A673 (cell line): ENCODE measurements around the gene GAS7.

Experiments used
- CTCF ChIP-seq: fragments of 300-800, 200-600 bp; sonication (generic); conservative IDR thresholded peaks from 2 replicates; pipeline ENCODE4 v1.5.1; 2017; ENCODE audit warnings: low read depth, mild to moderate bottlenecking, antibody characterized with exemption, low read length, moderate library complexity, mixed read lengths
- EZH2 ChIP-seq: fragments of 200-600 bp; sonication (generic); IDR thresholded peaks from 2 replicates; pipeline ENCODE4 v1.6.1; 2017; ENCODE audit warnings: borderline replicate concordance, low read depth, mild to moderate bottlenecking, mixed read lengths, antibody characterized with exemption, low read length; ENCODE audit not compliant: poor library complexity, severe bottlenecking

- TF ChIP-seq EZH2, result no peak
- no peak for TF ChIP-seq CTCF
Measured at GRCh38 chr17:10243883-10244844, 45.8 kb upstream of the GAS7 start.
